ENCODE results near the gene PYDC1.
"Not testable (repeated sequence)": the region's sequence is repeated elsewhere in the genome, so short reads cannot be mapped to it uniquely, and the experiment has no call there.

The PYDC1 gene

DNA sequence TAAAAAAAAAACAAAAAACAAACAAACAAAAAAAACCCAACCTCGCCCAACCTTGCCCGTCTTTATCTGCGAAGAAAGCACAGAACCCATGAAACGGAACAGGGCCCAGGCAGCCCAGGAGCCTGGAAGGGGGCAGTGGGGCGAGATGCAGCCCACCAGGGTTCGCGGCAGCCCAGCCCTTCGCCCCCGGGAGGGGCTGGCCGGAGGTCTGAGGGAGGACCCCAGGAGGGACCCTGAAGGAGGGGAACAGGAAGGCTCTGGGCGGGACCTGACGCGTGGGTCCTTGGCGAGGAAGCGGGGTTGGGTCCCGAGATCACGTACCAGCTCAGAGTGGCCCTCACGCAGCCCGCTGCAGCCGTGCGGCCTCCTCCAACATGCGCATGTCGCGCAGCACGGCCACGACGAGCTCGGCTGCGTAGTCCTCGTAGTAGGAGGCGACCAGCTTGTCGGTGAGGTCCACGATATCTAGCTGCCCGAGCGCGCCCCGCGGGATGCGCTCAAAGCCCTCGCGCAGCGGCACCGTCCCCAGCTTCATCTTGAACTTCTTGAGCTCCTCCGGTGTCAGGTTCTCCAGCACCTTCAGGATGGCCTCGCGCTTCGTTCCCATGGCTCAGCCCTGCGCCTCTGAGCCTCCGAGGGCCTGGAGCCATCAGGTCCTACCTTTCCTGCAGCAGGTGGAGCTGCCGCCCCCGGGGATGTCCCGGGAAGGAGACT, at the start of gene PYDC1:
Gene PYDC1, minus strand, starts transcription at position 714 of the 714 bp plus-strand sequence. Its CDS starts 107 bp downstream, at position 607.
- no peak for DNase-seq

- no peak for DNase-seq
Measured at GRCh38 chr16:31265329-31266245, 48.7 kb upstream of the PYDC1 start.

DNA sequence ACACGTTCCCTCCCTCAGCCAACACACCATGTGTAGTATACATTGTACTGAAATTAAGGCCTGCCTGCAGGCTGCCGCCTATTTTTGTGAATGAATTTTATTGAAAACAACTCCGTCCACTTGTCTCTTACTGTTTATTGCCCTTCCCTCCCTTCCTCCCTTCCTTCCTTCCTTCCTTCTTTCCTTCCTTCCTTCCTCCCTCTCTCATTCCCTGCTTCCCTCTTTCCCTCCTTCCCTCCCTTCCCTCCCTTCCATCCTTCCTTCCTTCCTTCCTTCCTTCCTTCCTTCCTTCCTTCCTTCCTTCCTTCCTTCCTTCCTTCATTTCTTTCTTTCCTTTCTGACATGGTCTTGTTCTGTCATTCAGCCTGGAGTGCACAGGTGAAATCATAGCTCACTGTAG, 45.1 kb upstream of the PYDC1 start:
- no peak for DNase-seq

- no peak for DNase-seq
Measured at GRCh38 chr16:31260136-31260931, 43.4 kb upstream of the PYDC1 start.

DNA sequence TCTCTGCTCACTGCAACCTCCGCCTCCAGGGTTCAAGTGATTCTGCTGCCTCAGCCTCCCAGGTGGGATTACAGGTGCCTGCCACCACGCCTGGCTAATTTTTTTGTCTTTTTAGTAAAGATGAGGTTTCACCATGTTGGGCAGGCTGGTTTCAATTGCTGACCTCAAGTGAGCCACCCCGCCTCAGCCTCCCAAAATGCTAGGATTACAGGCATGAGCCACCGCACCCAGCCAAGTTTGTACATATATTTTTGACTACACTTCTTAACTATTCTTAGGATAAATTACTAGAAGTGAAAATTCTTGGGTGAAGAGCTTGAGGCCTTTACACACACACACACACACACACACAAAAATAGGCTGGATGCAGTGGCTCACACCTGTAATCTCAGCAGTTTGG, 41.4 kb upstream of the PYDC1 start:
- no peak for DNase-seq

- DNase-seq = no peak
Measured at GRCh38 chr16:31256466-31256865, 39.5 kb upstream of the PYDC1 start.

DNA sequence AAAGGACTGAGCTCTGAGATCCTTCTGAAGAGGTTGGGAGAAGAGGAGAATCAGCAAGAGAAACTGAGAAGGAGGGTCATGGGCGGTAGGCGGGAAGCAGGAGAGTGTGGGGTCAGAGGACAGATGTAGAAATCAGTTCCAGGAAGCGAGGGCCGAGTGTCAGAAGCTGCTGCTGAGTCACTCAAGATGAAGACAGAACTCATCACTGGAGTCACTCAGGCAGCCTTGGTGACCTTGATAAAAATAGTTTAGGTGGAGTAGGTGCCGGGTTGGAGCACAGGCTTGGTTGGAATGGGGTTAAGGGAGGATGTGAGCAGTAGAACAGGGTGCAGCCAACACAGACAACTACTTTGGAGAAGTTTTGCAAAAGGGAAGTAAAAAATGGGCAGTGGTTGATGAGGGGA, 36.7 kb upstream of the PYDC1 start:
- no peak for DNase-seq

DNA sequence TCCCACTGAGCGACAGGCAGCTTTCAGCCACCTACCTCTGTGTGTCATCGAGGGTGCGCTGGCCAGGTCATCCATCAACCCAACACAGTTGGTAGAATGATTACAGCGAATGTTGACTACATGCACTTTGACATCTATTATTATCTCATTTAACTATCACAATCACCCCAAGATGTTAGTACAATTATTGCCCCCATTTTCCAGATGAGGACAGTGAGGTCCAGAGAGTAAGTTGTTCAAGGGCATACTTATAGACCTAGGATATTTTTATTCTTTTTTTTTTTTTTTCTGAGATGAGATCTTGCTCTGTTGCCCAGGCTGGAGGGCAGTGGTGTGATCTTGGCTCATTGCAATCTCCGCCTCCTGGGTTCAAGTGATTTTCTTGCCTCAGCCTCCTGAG, 34.5 kb upstream of the PYDC1 start:
- DNase-seq = no peak

DNA sequence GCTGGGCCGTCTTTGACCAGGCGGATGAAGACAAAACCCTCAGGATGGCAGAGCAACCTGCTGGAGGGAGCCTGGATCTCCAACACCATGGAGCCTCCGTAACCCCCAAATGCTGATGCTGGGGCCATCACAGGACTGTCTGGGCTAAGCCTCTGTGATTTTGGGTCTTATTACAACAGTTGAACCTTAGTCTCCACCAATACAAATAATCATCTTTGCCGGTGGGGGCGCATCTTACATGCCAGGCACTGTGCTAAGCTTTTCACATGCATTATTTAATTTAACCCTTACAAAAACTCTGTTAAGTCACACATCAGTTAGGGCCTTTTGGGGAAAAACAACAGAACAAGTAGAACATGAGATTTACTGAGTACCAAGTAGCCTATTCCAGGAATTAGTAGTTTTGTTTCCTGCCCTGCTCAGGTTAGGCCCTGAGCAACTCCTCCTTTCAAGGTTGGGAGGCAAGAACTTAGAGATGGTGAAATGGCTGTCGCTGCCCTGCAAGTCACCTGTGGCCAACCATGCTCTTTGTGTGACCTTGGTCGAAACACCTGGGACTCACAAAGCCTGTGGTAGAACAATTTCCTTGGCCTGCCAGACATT, 33.9 kb upstream of the PYDC1 start:
- DNase-seq = no peak

DNA sequence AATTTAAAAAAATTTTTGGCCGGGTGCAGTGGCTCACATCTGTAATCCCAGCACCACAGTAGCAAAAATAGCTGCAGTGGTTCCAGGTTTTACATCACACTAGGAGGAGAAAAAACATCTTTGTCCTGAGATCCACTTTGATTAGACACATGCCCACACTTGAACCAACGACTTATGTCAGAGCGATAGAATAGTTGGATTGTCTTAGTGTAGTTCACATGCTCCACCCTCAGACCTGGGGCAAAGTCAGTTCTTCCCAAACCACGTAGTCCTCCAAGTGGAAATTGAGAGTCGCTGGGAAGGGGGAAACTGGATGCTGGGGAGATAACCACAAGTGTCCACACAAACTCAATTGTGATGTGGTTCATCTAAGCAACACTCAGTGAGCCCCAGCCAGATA, 31.4 kb upstream of the PYDC1 start:
- DNase-seq = no peak

DNA sequence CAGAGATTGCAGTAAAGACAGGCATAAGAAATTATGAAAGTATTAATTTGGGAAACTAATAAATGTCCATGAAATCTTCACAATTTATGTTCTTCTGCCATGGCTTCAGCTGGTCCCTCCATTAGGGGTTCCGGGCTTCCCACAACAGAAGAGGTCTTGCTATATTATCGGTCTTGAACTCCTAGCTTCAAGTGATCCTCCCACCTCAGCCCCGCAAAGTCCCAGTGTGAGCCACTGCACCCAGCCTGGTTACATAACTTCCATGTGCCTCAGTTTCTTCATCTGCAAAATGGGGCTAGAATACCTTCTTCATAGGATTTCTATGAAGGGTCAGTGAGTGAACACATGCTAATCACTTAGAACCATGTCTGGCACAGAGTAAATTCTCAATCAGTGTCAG, 29.4 kb upstream of the PYDC1 start:
- no peak for DNase-seq

- DNase-seq = not testable (repeated sequence)
Measured at GRCh38 chr16:31245598-31245997, 28.7 kb upstream of the PYDC1 start.

- DNase-seq = no peak
Measured at GRCh38 chr16:31243734-31244670, 27.1 kb upstream of the PYDC1 start.

GRCh38 chr16:31242206-31242605, 25.3 kb upstream of the PYDC1 start:
- no peak for DNase-seq

DNA sequence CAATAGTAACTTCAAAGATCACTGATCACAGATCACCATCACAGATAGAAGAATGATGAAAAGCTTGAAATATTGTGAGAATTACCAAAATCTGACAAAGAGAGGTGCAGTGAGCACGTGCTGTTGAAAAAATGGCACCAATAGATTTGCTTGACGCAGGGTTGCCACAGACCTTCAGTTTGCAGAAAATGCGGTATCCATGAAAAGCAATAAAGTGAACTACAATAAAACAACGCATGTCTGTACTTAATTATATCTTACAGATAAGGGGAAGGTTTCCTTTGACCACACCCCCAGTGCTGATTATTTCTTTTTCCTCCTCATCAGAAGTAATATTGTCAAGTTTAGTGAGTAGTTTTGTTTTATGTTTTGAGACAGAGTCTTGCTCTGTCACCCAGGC, 21.1 kb upstream of the PYDC1 start:
- DNase-seq = no peak

GRCh38 chr16:31229501-31229900, 12.6 kb upstream of the PYDC1 start:
- DNase-seq = no peak

GRCh38 chr16:31228206-31228605, 11.3 kb upstream of the PYDC1 start:
- DNase-seq = no peak

GRCh38 chr16:31225193-31225592, 8.3 kb upstream of the PYDC1 start:
- no peak for DNase-seq

GRCh38 chr16:31224092-31224955, 7.4 kb upstream of the PYDC1 start:
- no peak for DNase-seq

- DNase-seq = no peak
Measured at GRCh38 chr16:31223044-31223443, 6.1 kb upstream of the PYDC1 start.
